SK-N-SH treated with all-trans-retinoic acid at 6 μM for 48 hours (cell line): ENCODE measurements around the gene KIAA1755.

Experiments
- CSRNP3 ChIP-seq: fragments of 250-450 bp; sonication (Bioruptor Pico); IDR thresholded peaks from 2 replicates; pipeline ENCODE4 v1.5.1; 2021; ENCODE audit warnings: mild to moderate bottlenecking, moderate library complexity
- GLIS3 ChIP-seq: fragments of 250-450 bp; sonication (Bioruptor Pico); IDR thresholded peaks from 2 replicates; pipeline ENCODE4 v1.5.0; 2020; ENCODE audit warnings: mild to moderate bottlenecking, moderate library complexity
- PATZ1 ChIP-seq: fragments of 250-450 bp; sonication (Bioruptor Pico); IDR thresholded peaks from 2 replicates; pipeline ENCODE4 v1.8.0; 2020; ENCODE audit warnings: mild to moderate bottlenecking, moderate library complexity, borderline replicate concordance
- POU6F1 ChIP-seq: fragments of 250-450 bp; sonication (Bioruptor Pico); IDR thresholded peaks from 2 replicates; pipeline ENCODE4 v1.8.0; 2021; ENCODE audit warnings: low read depth, mild to moderate bottlenecking, moderate library complexity, borderline replicate concordance
- PPARA ChIP-seq: fragments of 250-450 bp; sonication (Bioruptor Pico); IDR thresholded peaks from 2 replicates; pipeline ENCODE4 v1.5.0; 2020; ENCODE audit warnings: mild to moderate bottlenecking, borderline replicate concordance
- RARB ChIP-seq: fragments of 250-450 bp; sonication (Bioruptor Pico); IDR thresholded peaks from 2 replicates; pipeline ENCODE4 v1.8.0; 2021; ENCODE audit warnings: mild to moderate bottlenecking, moderate library complexity
- SNAI2 ChIP-seq: fragments of 250-450 bp; sonication (Bioruptor Pico); IDR thresholded peaks from 2 replicates; pipeline ENCODE4 v1.5.0; 2020; ENCODE audit warnings: mild to moderate bottlenecking, moderate library complexity
- TSHZ2 ChIP-seq: fragments of 250-450 bp; sonication (Bioruptor Pico); IDR thresholded peaks from 2 replicates; pipeline ENCODE4 v1.5.0; 2020; ENCODE audit warnings: mild to moderate bottlenecking, moderate library complexity

GRCh38 chr20:38179846-38180245, 80.7 kb downstream of the KIAA1755 start:
- TF ChIP-seq RARB (no peak), TSHZ2 (CRISPR knock-in tag) (no peak), PATZ1 (no peak), POU6F1 (no peak), CSRNP3 (no peak), SNAI2 (no peak), GLIS3 (CRISPR knock-in tag) (no peak), PPARA (CRISPR knock-in tag) (no peak)
